HG03378 (cell line): Measurements from ENCODE around the gene DDX49.
"Not testable (repeated sequence)": the region's sequence is repeated elsewhere in the genome, so short reads cannot be mapped to it uniquely, and the experiment has no call there.

ENCODE experiments used
- ATAC-seq: cut with Tn5 transposase; IDR thresholded peaks from one replicate; pipeline ENCODE4 v1.9.1; 2021; ENCODE audit warnings: mild to moderate bottlenecking, moderate library complexity; ENCODE audit not compliant: unreplicated experiment

DDX49 gene

DNA sequence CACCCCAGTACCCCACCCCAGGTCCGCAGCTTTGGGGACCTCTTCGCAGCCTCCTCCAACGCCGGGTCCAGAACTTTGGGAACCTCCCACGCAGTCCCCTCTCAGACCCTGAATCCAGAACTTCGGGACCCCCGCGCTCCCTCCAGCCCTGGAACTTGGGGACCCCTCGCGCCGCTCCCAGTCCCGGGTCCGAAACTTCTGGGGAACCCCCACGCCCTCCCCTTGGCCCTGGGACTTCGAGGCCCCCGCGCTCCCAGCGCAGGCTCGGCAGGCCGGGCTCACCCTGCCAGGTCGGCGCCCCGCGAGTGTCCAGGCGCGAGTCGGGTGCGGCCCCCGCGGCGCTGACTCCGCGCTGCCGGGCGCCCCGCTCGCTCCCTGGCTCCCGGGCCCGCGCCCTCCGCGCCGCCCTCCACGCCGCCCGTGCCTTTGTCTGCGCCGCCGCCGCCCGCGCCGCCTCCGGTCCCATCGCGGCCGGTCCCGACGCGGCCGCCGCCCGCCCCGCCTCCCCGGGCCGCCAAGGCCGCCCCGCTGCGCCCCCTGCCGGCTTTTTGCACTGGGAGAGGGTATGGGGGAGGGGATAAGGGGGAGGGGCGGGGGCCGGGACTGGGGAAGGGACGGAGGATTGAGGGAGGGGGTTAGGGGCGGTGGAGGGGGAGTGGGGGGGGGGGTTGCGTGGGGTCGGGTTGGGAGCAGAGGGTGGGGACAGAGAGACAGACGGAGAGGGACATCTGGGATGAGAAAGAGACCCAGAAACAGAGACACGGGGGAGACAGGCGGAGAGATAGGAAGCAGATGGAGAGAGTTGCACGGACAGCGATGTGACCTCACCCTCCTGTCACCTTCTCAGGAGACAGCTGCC, 21.5 kb downstream of the DDX49 start, which contains the start of gene HOMER3:
HOMER3 (minus strand) TSS at position 449 of the 859 bp plus-strand sequence. CDS start 2,235 bp downstream, outside the sequence.
- ATAC-seq, result no peak

GRCh38 chr19:18941628-18942354, 22.3 kb downstream of the DDX49 start:
- ATAC-seq, result no peak

GRCh38 chr19:18942692-18943091, 23.2 kb downstream of the DDX49 start:
- no peak for ATAC-seq

DNA sequence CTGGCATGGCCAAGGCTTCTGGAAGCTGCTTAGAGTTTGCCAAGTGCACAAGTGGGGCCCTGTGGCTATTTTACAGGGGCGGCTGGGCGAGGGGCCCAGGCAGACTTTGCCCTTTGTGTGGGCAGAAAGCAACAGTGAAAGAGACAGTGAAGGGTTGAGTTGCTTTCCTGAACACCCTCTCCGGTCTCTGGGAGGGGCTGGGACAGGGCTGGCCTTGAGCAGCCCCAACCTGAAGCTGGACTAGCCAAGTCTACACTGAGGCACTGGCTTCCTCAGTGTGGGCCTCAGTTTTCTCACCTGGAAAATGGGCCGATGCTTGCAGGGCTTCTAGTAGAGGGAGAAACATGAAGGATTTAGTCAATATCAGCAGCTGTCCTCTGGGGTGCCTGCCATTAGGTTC, 23.9 kb downstream of the DDX49 start:
- ATAC-seq, result no peak

DNA sequence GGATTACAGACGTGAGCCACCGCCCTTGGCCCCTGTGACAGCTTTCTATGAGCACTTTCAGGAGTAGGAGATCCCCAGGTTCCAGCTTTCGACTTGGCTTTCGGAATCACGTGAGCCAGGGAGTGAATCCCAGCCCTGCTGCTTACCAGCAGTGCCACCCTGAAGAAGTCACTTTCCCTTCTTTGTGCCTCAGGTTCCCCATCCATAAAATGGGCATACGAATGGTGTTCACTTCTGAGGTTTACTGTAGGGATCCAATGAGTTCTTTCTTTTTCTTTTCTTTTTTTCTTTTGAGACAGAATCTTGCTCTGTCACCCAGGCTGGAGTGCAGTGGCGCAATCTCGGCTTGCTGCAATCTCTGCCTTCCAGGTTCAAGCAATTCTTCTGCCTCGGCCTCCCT, 25.8 kb downstream of the DDX49 start:
- ATAC-seq, result no peak

- ATAC-seq, result no peak
Measured at GRCh38 chr19:18946335-18946734, 26.8 kb downstream of the DDX49 start.

- no peak for ATAC-seq
Measured at GRCh38 chr19:18946918-18947317, 27.4 kb downstream of the DDX49 start.

GRCh38 chr19:18948075-18948975, 28.8 kb downstream of the DDX49 start:
- no peak for ATAC-seq

DNA sequence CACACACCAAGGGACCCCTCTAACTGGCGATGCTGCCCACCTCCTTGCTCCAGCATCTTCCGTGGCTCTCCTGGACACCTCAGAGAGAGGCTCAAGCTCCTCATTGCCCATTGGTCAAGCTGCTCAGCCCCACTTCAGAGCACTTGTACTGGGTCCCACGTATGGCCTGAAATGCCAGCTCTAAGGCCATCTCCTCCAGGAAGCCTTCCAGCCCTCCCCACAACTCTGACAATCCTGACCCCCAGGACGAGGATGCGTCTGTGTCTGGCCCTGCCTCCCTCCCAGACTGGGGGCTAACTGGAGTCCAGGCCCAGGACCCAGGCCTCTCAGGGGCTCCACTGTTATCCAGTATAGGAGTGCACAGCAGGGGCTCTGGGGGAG, 29.5 kb downstream of the DDX49 start:
- ATAC-seq, result no peak

- no peak for ATAC-seq
Measured at GRCh38 chr19:18949858-18950257, 30.3 kb downstream of the DDX49 start.

DNA sequence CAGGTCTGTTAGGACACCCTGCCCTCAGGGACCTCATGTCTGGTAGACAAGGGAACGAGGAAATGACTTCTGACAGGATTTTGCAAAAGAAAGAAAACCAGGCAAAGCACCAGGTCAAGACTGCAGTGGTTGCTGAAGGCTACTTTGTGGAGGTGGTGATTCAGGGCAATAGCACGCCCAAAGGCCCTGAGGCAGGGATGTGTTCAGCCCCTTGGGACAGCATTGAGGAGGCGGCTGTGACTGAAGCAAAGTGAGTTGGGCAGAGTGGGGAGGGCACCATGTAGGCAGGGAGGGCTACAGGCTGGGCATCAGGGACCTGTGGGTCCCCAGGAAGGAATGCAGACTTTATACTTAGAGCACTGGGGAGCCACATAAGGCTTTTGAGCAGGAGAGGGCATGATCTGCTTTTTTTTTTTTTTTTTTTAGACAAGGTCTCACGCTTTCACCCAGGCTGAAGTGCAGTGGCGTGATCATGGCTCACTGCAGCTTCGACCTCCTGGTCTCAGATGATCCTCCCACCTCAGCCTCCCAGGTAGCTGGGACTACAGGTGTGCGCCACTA, 32.3 kb downstream of the DDX49 start:
- no peak for ATAC-seq

DNA sequence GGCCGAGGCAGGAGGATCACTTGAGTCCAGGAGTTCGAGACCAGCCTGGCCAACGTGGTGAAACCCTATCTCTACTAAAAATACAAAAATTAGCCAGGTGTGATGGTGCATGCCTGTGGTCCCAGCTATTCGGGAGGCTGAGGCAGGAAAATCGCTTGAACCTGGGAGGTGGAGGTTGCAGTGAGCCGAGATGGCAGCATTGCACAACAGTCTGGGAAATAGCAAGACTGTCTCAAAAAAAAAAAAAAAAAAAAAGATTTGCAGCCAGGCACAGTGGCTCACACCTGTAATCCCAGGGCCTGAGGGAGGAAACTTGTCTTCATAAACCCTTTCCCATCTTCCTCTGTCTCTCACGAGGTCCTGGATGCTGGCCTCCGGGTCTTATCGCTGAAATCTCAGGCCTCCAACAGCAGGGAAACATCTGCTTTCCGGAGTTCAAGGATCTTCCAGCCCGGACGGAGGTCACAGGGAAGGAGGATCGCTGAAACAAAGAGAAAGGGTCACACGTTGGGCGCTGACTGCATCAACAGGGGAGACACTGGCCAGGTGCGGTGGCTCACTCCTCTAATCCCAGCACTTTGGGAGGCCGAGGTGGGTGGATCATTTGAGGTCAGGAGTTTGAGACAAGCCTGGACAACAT, 33.0 kb downstream of the DDX49 start:
- not testable (repeated sequence) for ATAC-seq

GRCh38 chr19:18954094-18954493, 34.6 kb downstream of the DDX49 start:
- no peak for ATAC-seq

DNA sequence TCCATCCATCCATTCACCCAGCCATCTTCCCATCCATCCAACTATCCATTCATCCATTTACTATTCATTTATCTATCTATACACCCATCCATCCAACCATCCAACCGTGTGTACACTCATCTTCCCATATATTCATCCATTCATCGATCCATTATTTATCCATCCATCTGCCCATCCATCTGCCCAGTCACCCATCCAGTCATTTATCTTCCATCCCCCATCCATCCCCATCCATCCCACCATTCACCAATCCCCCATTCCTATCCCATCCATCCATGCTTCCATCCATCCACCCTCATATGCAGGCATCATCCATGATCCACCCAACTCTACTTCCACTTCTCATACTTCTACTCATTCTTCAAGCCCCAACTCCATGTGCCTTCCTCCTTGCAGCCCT, 35.5 kb downstream of the DDX49 start:
- no peak for ATAC-seq

GRCh38 chr19:18960370-18960769, 40.9 kb downstream of the DDX49 start:
- no peak for ATAC-seq

GRCh38 chr19:18961767-18962620, 42.5 kb downstream of the DDX49 start:
- no peak for ATAC-seq

DNA sequence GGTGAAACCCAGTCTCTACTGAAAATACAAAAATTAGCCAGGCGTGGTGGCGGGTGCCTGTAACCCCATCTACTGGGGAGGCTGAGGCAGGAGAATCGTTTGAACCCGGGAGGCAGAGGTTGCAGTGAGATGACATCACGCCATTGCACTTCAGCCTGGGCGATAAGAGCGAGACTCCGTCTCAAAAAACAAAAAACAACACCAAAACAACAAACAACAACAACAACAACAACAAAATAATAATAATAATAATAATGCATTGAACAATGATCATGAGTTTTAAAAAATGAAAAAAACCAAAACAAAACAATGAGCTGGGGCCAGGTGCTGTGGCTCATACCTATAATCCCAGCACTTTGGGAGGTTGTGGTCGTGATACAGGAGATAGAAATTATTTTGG, 44.6 kb downstream of the DDX49 start:
- ATAC-seq, result no peak

GRCh38 chr19:18966307-18966706, 46.8 kb downstream of the DDX49 start:
- no peak for ATAC-seq

DNA sequence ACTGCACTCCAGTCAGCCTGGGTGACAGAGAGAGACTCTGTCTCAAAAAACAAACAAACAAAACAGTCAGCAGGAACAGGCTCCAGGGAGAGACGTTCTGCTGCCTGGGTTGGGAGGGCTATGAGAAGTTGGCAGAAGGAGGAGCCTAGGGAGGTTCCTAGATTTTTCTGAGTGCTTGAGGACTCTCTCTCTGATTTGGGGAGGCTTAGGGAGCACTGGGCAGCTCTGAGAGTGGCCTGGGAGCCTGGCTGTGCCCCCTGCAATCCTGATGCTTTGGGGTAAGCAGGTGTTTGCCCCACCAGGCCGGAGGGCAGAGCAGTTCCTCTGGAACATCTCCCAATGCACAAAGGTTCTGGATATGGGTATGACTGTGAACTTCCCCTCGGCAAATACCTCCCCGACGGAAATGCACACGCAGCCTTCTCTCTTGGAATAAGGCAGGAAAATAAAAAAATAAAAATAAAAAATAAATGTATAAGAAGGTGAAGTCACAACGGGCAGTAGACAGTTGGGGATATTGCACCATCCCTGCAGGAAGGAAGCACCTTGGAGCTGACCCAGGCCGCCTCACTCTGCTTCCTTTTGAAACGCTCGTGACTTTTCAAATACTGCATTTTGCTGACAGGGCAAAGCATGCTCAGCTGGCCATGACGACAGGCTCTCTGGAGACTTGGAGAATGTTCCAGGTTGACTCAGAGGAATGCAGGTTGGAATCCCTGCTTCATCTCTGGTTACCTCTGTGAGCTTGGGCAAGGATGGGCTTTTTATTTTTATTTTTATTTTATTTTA, 48.0 kb downstream of the DDX49 start:
- ATAC-seq, result no peak
